ENCODE measurements around the gene AP1M2.
"Not testable (repeated sequence)": the region's sequence is repeated elsewhere in the genome, so short reads cannot be mapped to it uniquely, and the experiment has no call there.

DNA sequence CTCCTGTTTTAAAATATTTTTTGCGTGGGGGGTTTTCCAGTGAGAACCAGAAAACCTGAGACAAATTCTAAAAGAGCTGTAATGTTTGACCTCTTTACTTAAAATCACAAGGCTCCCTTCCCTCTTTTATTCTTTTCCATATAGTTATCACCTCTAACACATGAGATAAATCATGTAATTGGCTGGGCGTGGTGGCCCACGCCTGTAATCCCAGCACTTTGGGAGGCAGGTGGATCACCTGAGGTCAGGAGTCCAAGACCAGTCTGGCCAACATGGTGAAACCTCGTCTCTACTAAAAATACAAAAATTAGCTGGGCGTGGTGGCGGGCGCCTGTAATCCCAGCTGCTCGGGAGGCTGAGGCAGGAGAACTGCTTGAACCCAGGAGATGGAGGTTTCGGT, 36.1 kb downstream of the AP1M2 start:
- TF ChIP-seq, protein P1, sequence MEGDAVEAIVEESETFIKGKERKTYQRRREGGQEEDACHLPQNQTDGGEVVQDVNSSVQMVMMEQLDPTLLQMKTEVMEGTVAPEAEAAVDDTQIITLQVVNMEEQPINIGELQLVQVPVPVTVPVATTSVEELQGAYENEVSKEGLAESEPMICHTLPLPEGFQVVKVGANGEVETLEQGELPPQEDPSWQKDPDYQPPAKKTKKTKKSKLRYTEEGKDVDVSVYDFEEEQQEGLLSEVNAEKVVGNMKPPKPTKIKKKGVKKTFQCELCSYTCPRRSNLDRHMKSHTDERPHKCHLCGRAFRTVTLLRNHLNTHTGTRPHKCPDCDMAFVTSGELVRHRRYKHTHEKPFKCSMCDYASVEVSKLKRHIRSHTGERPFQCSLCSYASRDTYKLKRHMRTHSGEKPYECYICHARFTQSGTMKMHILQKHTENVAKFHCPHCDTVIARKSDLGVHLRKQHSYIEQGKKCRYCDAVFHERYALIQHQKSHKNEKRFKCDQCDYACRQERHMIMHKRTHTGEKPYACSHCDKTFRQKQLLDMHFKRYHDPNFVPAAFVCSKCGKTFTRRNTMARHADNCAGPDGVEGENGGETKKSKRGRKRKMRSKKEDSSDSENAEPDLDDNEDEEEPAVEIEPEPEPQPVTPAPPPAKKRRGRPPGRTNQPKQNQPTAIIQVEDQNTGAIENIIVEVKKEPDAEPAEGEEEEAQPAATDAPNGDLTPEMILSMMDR (IDR thresholded peaks at IDR 0.05): not testable (repeated sequence)
- TF ChIP-seq SREBF2 (IDR thresholded peaks at IDR 0.05); CHD2 (IDR thresholded peaks at IDR 0.05; ENCODE audit: low read length, partially characterized antibody); POLR2A (IDR thresholded peaks at IDR 0.05; ENCODE audit: low read length); ZC3H11A (IDR thresholded peaks at IDR 0.05); KDM5A (IDR thresholded peaks at IDR 0.05); ZFP36 (IDR thresholded peaks at IDR 0.05; ENCODE audit: borderline replicate concordance, partially characterized antibody); POLR2AphosphoS2 (conservative IDR thresholded peaks at IDR 0.05; ENCODE audit: low read length): not testable (repeated sequence)
- TF ChIP-seq, protein P2, sequence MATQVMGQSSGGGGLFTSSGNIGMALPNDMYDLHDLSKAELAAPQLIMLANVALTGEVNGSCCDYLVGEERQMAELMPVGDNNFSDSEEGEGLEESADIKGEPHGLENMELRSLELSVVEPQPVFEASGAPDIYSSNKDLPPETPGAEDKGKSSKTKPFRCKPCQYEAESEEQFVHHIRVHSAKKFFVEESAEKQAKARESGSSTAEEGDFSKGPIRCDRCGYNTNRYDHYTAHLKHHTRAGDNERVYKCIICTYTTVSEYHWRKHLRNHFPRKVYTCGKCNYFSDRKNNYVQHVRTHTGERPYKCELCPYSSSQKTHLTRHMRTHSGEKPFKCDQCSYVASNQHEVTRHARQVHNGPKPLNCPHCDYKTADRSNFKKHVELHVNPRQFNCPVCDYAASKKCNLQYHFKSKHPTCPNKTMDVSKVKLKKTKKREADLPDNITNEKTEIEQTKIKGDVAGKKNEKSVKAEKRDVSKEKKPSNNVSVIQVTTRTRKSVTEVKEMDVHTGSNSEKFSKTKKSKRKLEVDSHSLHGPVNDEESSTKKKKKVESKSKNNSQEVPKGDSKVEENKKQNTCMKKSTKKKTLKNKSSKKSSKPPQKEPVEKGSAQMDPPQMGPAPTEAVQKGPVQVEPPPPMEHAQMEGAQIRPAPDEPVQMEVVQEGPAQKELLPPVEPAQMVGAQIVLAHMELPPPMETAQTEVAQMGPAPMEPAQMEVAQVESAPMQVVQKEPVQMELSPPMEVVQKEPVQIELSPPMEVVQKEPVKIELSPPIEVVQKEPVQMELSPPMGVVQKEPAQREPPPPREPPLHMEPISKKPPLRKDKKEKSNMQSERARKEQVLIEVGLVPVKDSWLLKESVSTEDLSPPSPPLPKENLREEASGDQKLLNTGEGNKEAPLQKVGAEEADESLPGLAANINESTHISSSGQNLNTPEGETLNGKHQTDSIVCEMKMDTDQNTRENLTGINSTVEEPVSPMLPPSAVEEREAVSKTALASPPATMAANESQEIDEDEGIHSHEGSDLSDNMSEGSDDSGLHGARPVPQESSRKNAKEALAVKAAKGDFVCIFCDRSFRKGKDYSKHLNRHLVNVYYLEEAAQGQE (IDR thresholded peaks at IDR 0.05): not testable (repeated sequence)
- TF ChIP-seq, protein P3, sequence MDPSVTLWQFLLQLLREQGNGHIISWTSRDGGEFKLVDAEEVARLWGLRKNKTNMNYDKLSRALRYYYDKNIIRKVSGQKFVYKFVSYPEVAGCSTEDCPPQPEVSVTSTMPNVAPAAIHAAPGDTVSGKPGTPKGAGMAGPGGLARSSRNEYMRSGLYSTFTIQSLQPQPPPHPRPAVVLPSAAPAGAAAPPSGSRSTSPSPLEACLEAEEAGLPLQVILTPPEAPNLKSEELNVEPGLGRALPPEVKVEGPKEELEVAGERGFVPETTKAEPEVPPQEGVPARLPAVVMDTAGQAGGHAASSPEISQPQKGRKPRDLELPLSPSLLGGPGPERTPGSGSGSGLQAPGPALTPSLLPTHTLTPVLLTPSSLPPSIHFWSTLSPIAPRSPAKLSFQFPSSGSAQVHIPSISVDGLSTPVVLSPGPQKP (IDR thresholded peaks at IDR 0.05; ENCODE audit: low read depth, low read length): not testable (repeated sequence)
- TF ChIP-seq, protein P4, sequence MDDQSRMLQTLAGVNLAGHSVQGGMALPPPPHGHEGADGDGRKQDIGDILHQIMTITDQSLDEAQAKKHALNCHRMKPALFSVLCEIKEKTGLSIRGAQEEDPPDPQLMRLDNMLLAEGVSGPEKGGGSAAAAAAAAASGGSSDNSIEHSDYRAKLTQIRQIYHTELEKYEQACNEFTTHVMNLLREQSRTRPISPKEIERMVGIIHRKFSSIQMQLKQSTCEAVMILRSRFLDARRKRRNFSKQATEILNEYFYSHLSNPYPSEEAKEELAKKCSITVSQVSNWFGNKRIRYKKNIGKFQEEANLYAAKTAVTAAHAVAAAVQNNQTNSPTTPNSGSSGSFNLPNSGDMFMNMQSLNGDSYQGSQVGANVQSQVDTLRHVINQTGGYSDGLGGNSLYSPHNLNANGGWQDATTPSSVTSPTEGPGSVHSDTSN (IDR thresholded peaks at IDR 0.05): not testable (repeated sequence)
